ENCODE measurements around the gene PHLDB1.

- no peak for TF ChIP-seq CTCF (IDR thresholded peaks at IDR 0.05)
- no peak for TF ChIP-seq POLR2AphosphoS5 (IDR thresholded peaks at IDR 0.05)
Measured at GRCh38 chr11:118641397-118642019, 34.1 kb downstream of the PHLDB1 start.

Measured in transverse colon (tissue), 4 donors.